Smooth muscle cell (in vitro differentiated cells): ENCODE measurements around the gene PALS1. TPM values are rescaled to one million over a fixed set of nuclear protein-coding genes. Genes with fewer than 3 reads are reported as not detected.

Source experiments
- DNase-seq: peaks from one replicate; lab custom pipeline; 2025; ENCODE audit not compliant: unreplicated experiment; lab: John Stamatoyannopoulos, UW
- H2AFZ ChIP-seq: fragments of 200-600 bp; sonication (generic); 2 replicates; pipeline ENCODE4 v1.6.0; 2016; ENCODE audit warnings: antibody characterized with exemption, low read depth, mild to moderate bottlenecking
- H3F3A ChIP-seq: fragments of 200-600 bp; sonication (generic); 2 replicates; pipeline ENCODE4 v1.6.0; 2017; ENCODE audit warnings: antibody characterized with exemption, low read depth
- H3K27ac ChIP-seq: fragments of 200-600 bp; sonication (generic); 2 replicates; pipeline ENCODE4 v1.5.1; 2016; ENCODE audit warnings: low read depth, mild to moderate bottlenecking
- H3K27me3 ChIP-seq: fragments of 200-600 bp; sonication (generic); 2 replicates; pipeline ENCODE4 v1.6.1; 2016; ENCODE audit warnings: low read depth, mild to moderate bottlenecking
- H3K36me3 ChIP-seq: fragments of 200-600 bp; sonication (generic); 2 replicates; pipeline ENCODE4 v1.5.1; 2016; ENCODE audit warnings: low read depth
- H3K4me1 ChIP-seq: fragments of 200-600 bp; sonication (generic); 2 replicates; pipeline ENCODE4 v1.5.1; 2016; ENCODE audit warnings: low read depth
- H3K4me2 ChIP-seq: fragments of 200-600 bp; sonication (generic); 2 replicates; pipeline ENCODE4 v1.6.0; 2016; ENCODE audit warnings: mild to moderate bottlenecking
- H3K4me3 ChIP-seq: fragments of 200-600 bp; sonication (generic); 2 replicates; pipeline ENCODE4 v1.5.1; 2016; ENCODE audit warnings: mild to moderate bottlenecking
- H3K79me2 ChIP-seq: fragments of 200-600 bp; sonication (generic); 2 replicates; pipeline ENCODE4 v1.6.0; 2016; ENCODE audit warnings: low read depth, mild to moderate bottlenecking
- H3K9ac ChIP-seq: fragments of 200-600 bp; sonication (generic); 2 replicates; pipeline ENCODE4 v1.6.0; 2016; ENCODE audit warnings: low read depth
- H3K9me3 ChIP-seq: fragments of 200-600 bp; sonication (generic); replicated peaks from 2 replicates; pipeline ENCODE4 v1.5.1; 2016; ENCODE audit warnings: low read depth
- H4K20me1 ChIP-seq: fragments of 200-600 bp; sonication (generic); 2 replicates; pipeline ENCODE4 v1.6.0; 2016; ENCODE audit warnings: low read depth
- CTCF ChIP-seq: fragments of 200-600 bp; sonication (generic); IDR thresholded peaks from 2 replicates; pipeline ENCODE4 v1.5.1; 2017; ENCODE audit warnings: borderline replicate concordance, mild to moderate bottlenecking, antibody characterized with exemption; ENCODE audit not compliant: insufficient read depth, poor library complexity, severe bottlenecking
- WGBS: methylation state at CpG from one replicate; pipeline ENCODE4 v1.1.7; 2016; ENCODE audit warnings: low lambda C conversion rate; 5-methylcytosine and 5-hydroxymethylcytosine counted together
- polyA plus RNA-seq: library from polyadenylated mRNA; unstranded; fragments of >200 nt; fragmentation: Nextera tagmentation; extraction: Ambion mirVana; gene quantifications from 2 replicates; pipeline ENCODE4 v1.2.1, GENCODE V29; 2016
- total RNA-seq: library from RNA; depleted of rRNA; stranded (reverse); fragments of >200 nt; gene quantifications from 2 replicates; pipeline ENCODE4 v1.2.3, GENCODE V29; 2014

The PALS1 gene
- total and polyA plus RNA-seq, 2 experiments from 2014 or later, result 4.6 to 29.2 TPM

- Histone ChIP-seq H3K4me3 (no peak overlapping the region), H2AFZ (no peak overlapping the region), H4K20me1 (no peaks in the 10 kb centered on the region), H3K27me3 (no peaks in the 10 kb centered on the region), H3K27ac (no peak overlapping the region), H3F3A (no peaks in the 10 kb centered on the region), H3K36me3 (no peaks in the 10 kb centered on the region), H3K4me1 (no peaks in the 10 kb centered on the region), H3K79me2 (no peaks in the 10 kb centered on the region), H3K9me3 (no peaks in the 10 kb centered on the region), H3K9ac (no peak overlapping the region), H3K4me2 (no peak overlapping the region)
- TF ChIP-seq CTCF, result no peak
- no peak for DNase-seq
- WGBS, result 84% methylated on average over 3 of the region's 3 CpGs
These were observed 12.8 kb upstream of the PALS1 start for GRCh38 chr14:67228325-67228984.

GRCh38 chr14:67232066-67232465 lies 9.2 kb upstream of the PALS1 start:
- Histone ChIP-seq H3K4me2 (no peak overlapping the region), H3K36me3 (no peaks in the 10 kb centered on the region), H4K20me1 (no peaks in the 10 kb centered on the region), H2AFZ (no peak overlapping the region), H3K27ac (no peak overlapping the region), H3K4me3 (no peak overlapping the region), H3K9me3 (no peaks in the 10 kb centered on the region), H3K4me1 (no peaks in the 10 kb centered on the region), H3K9ac (no peak overlapping the region), H3K27me3 (no peaks in the 10 kb centered on the region), H3F3A (no peaks in the 10 kb centered on the region), H3K79me2 (no peaks in the 10 kb centered on the region)
- DNase-seq, result no peak
- no peak for TF ChIP-seq CTCF
- WGBS, result 77% methylated on average over 2 of the region's 2 CpGs

GRCh38 chr14:67232621-67233020 lies 8.6 kb upstream of the PALS1 start:
- Histone ChIP-seq H3K9me3 (no peaks in the 10 kb centered on the region), H3K4me2 (no peak overlapping the region), H3K36me3 (no peaks in the 10 kb centered on the region), H3K4me1 (no peaks in the 10 kb centered on the region), H3K79me2 (no peaks in the 10 kb centered on the region), H3K27ac (no peak overlapping the region), H4K20me1 (no peaks in the 10 kb centered on the region), H3F3A (no peaks in the 10 kb centered on the region), H3K9ac (no peak overlapping the region), H3K4me3 (no peak overlapping the region), H3K27me3 (no peaks in the 10 kb centered on the region), H2AFZ (no peak overlapping the region)
- DNase-seq, result no peak
- no peak for TF ChIP-seq CTCF
- WGBS, result 65% methylated on average over 2 of the region's 2 CpGs

- no peak for DNase-seq
- TF ChIP-seq CTCF, result no peak
- H3K27me3 ChIP-seq, result no peaks in the 10 kb centered on the region
- H3K79me2 ChIP-seq, result peaks cover 7% of the 10 kb centered on the region
- H4K20me1 ChIP-seq, result peaks cover 2% of the 10 kb centered on the region
- no peaks in the 10 kb centered on the region for H3K36me3 ChIP-seq
- H3K9me3 ChIP-seq, result no peaks in the 10 kb centered on the region
- peaks cover 3% of the 10 kb centered on the region for H3K4me1 ChIP-seq
- no peak overlapping the region for H3K4me2 ChIP-seq
- H2AFZ ChIP-seq, result no peak overlapping the region
- H3F3A ChIP-seq, result no peaks in the 10 kb centered on the region
- 62% methylated on average over 1 of the region's 1 CpG for WGBS
- H3K9ac ChIP-seq, result no peak overlapping the region
- no peak overlapping the region for H3K4me3 ChIP-seq
- no peak overlapping the region for H3K27ac ChIP-seq
These were observed 3.6 kb upstream of the PALS1 start for GRCh38 chr14:67237591-67237990.
